IMR-90 (cell line): ENCODE data around the gene RANBP6. TPM values are rescaled to one million over a fixed set of nuclear protein-coding genes. Genes with fewer than 3 reads are reported as not detected.

Experiments used
- ATAC-seq: fragments of 200-7000 bp; cut with Tn5 transposase; 2 replicates; pipeline ENCODE4 v1.9.1; 2020; ENCODE audit warnings: low read depth, mild to moderate bottlenecking, moderate library complexity
- BruUV-seq: library from RNA; stranded (reverse); fragments of 400-500 nt; replicated peaks from 2 replicates; lab custom pipeline; 2021; lab: Mats Ljungman, UMichigan
- CTCF ChIA-PET: fragments of 300-600 bp; formaldehyde crosslinking; extraction: SDS; loops from one replicate; lab custom pipeline; 2021; ENCODE audit warnings: antibody characterized with exemption; lab: Yijun Ruan, JAX
- POLR2A ChIA-PET: fragments of 300-600 bp; sonication (Branson Sonifier 250); formaldehyde crosslinking; loops from one replicate; lab custom pipeline; 2022; ENCODE audit warnings: antibody characterized with exemption; ENCODE audit not compliant: unreplicated experiment; lab: Charles Lee
- DNase-seq: peaks from one replicate; pipeline ENCODE4 v3.0.0; 2013
- H2AFZ ChIP-seq: replicated peaks from 2 replicates; pipeline ENCODE3; 2013; ENCODE audit warnings: low read length, mild to moderate bottlenecking; ENCODE audit not compliant: poor library complexity
- H2AK5ac ChIP-seq: 2 replicates; pipeline ENCODE4 v1.6.1; 2013; ENCODE audit warnings: low read depth, low read length, inconsistent platforms
- H2AK9ac ChIP-seq: replicated peaks from 2 replicates; pipeline ENCODE3; 2013; ENCODE audit warnings: mild to moderate bottlenecking, low read depth, low read length, moderate library complexity; ENCODE audit not compliant: poor library complexity
- H2BK120ac ChIP-seq: 2 replicates; pipeline ENCODE4 v1.6.1; 2013; ENCODE audit warnings: low read depth, low read length, inconsistent platforms
- H2BK15ac ChIP-seq: 3 replicates; pipeline ENCODE4 v1.6.1; 2013; ENCODE audit warnings: low read depth, low read length, inconsistent platforms
- H2BK20ac ChIP-seq: 2 replicates; pipeline ENCODE4 v1.6.1; 2013; ENCODE audit warnings: low read depth, mild to moderate bottlenecking, inconsistent platforms, low read length, moderate library complexity
- H2BK5ac ChIP-seq: 2 replicates; pipeline ENCODE4 v1.6.1; 2013; ENCODE audit warnings: mild to moderate bottlenecking, low read depth, low read length, inconsistent platforms; ENCODE audit not compliant: poor library complexity, severe bottlenecking
- H3K14ac ChIP-seq: replicated peaks from 2 replicates; pipeline ENCODE4 v1.6.1; 2013; ENCODE audit warnings: low read depth, low read length, inconsistent platforms
- H3K18ac ChIP-seq: 2 replicates; pipeline ENCODE4 v1.6.1; 2013; ENCODE audit warnings: low read depth, low read length, control low read depth
- H3K23ac ChIP-seq: 2 replicates; pipeline ENCODE4 v1.6.1; 2013; ENCODE audit warnings: low read depth, low read length, inconsistent platforms
- H3K27ac ChIP-seq: 2 replicates; pipeline ENCODE4 v1.5.1; 2013; ENCODE audit warnings: mild to moderate bottlenecking, control low read depth, low read length; ENCODE audit not compliant: insufficient read depth
- H3K27me3 ChIP-seq: 2 replicates; pipeline ENCODE4 v1.6.1; 2013; ENCODE audit warnings: low read length; ENCODE audit not compliant: control insufficient read depth, insufficient read depth
- H3K36me3 ChIP-seq: 2 replicates; pipeline ENCODE4 v1.6.1; 2013; ENCODE audit warnings: low read length, mixed read lengths; ENCODE audit not compliant: control insufficient read depth, insufficient read depth
- H3K4ac ChIP-seq: 2 replicates; pipeline ENCODE4 v1.6.1; 2013; ENCODE audit warnings: low read depth, low read length, inconsistent platforms
- H3K4me1 ChIP-seq: 2 replicates; pipeline ENCODE4 v1.6.1; 2013; ENCODE audit warnings: low read length, mixed read lengths; ENCODE audit not compliant: control insufficient read depth, insufficient read depth
- H3K4me2 ChIP-seq: 2 replicates; pipeline ENCODE4 v1.6.1; 2013; ENCODE audit warnings: low read depth, mild to moderate bottlenecking, control low read depth, low read length, moderate library complexity
- H3K4me3 ChIP-seq: 2 replicates; pipeline ENCODE4 v1.5.1; 2013; ENCODE audit warnings: low read depth, mild to moderate bottlenecking, control low read depth, low read length, moderate library complexity; ENCODE audit not compliant: insufficient read depth
- H3K56ac ChIP-seq: 2 replicates; pipeline ENCODE4 v1.6.1; 2013; ENCODE audit warnings: low read length, inconsistent platforms; ENCODE audit not compliant: insufficient read depth; ENCODE audit errors: extremely low read depth
- H3K79me1 ChIP-seq, 2 experiments: 2 replicates each; pipeline ENCODE4 v1.6.1; 2013; ENCODE audit warnings: low read length in 2 of 2, inconsistent platforms in 1 of 2, low read depth in 1 of 2
- H3K9ac ChIP-seq: 2 replicates; pipeline ENCODE4 v1.6.1; 2013; ENCODE audit warnings: low read depth, low read length, control low read depth
- H3K9me1 ChIP-seq: 2 replicates; pipeline ENCODE4 v1.6.1; 2013; ENCODE audit warnings: low read length, inconsistent platforms; ENCODE audit not compliant: insufficient read depth
- H3K9me3 ChIP-seq: 2 replicates; pipeline ENCODE4 v1.6.1; 2013; ENCODE audit warnings: low read length; ENCODE audit not compliant: control insufficient read depth, insufficient read depth
- H4K20me1 ChIP-seq: 2 replicates; pipeline ENCODE4 v1.6.1; 2013; ENCODE audit warnings: low read length, inconsistent platforms; ENCODE audit not compliant: insufficient read depth
- H4K5ac ChIP-seq: 2 replicates; pipeline ENCODE4 v1.6.1; 2013; ENCODE audit warnings: mild to moderate bottlenecking, low read depth, low read length, control low read depth
- H4K8ac ChIP-seq, 2 experiments: 2 replicates each; pipeline ENCODE4 v1.6.1; 2013; ENCODE audit warnings: low read depth in 2 of 2, low read length in 2 of 2, control low read depth in 1 of 2, inconsistent platforms in 1 of 2
- H4K91ac ChIP-seq: 2 replicates; pipeline ENCODE4 v1.6.1; 2013; ENCODE audit warnings: low read depth, low read length, inconsistent platforms; ENCODE audit not compliant: insufficient read depth
- BHLHE40 ChIP-seq: fragments of 150-350 bp; IDR thresholded peaks from 2 replicates; pipeline ENCODE4 v1.6.1; 2016; ENCODE audit warnings: mild to moderate bottlenecking, low read depth, low read length
- CEBPB ChIP-seq: IDR thresholded peaks from 2 replicates; pipeline ENCODE4 v1.6.1; 2012; ENCODE audit warnings: low read depth, low read length, improper control_type of control experiment
- CHD1 ChIP-seq: IDR thresholded peaks from 2 replicates; pipeline ENCODE4 v1.6.1; 2012; ENCODE audit warnings: low read depth, low read length, improper control_type of control experiment
- CTCF ChIP-seq: conservative IDR thresholded peaks from 2 replicates; pipeline ENCODE4 v1.5.1; 2012; ENCODE audit warnings: mild to moderate bottlenecking, low read depth, low read length, improper control_type of control experiment
- ELK1 ChIP-seq: fragments of 150-350 bp; IDR thresholded peaks from 2 replicates; pipeline ENCODE4 v1.6.1; 2016; ENCODE audit warnings: low read depth, mild to moderate bottlenecking, low read length, moderate library complexity, borderline replicate concordance
- FOS ChIP-seq: fragments of 150-350 bp; IDR thresholded peaks from 2 replicates; pipeline ENCODE4 v1.6.1; 2016; ENCODE audit warnings: low read depth, low read length
- MAFK ChIP-seq: IDR thresholded peaks from 2 replicates; pipeline ENCODE4 v1.6.1; 2012; ENCODE audit warnings: low read depth, low read length, improper control_type of control experiment
- MAZ ChIP-seq: IDR thresholded peaks from 2 replicates; pipeline ENCODE4 v1.6.1; 2012; ENCODE audit warnings: low read depth, mild to moderate bottlenecking, low read length, improper control_type of control experiment, moderate library complexity, borderline replicate concordance
- MXI1 ChIP-seq: IDR thresholded peaks from 2 replicates; pipeline ENCODE4 v1.6.1; 2012; ENCODE audit warnings: low read depth, mild to moderate bottlenecking, low read length, moderate library complexity, borderline replicate concordance
- NFE2L2 ChIP-seq: fragments of 150-350 bp; IDR thresholded peaks from 2 replicates; pipeline ENCODE4 v1.6.1; 2016; ENCODE audit warnings: low read depth, mild to moderate bottlenecking, low read length
- POLR2A ChIP-seq: IDR thresholded peaks from 2 replicates; pipeline ENCODE4 v1.6.1; 2012; ENCODE audit warnings: mild to moderate bottlenecking, low read depth, low read length
- RAD21 ChIP-seq: IDR thresholded peaks from 2 replicates; pipeline ENCODE4 v1.6.1; 2012; ENCODE audit warnings: low read length, improper control_type of control experiment
- RCOR1 ChIP-seq: IDR thresholded peaks from 2 replicates; pipeline ENCODE4 v1.6.1; 2012; ENCODE audit warnings: mild to moderate bottlenecking, low read length, improper control_type of control experiment; ENCODE audit not compliant: insufficient replicate concordance
- RFX5 ChIP-seq: IDR thresholded peaks from 2 replicates; pipeline ENCODE4 v1.8.0; 2012; ENCODE audit warnings: low read depth, mild to moderate bottlenecking, low read length, moderate library complexity
- SMC3 ChIP-seq: fragments of 150-350 bp; IDR thresholded peaks from 2 replicates; pipeline ENCODE4 v1.6.1; 2016; ENCODE audit warnings: low read depth, mild to moderate bottlenecking, antibody characterized with exemption, low read length, moderate library complexity
- USF2 ChIP-seq: fragments of 150-350 bp; IDR thresholded peaks from 2 replicates; pipeline ENCODE4 v1.6.1; 2017; ENCODE audit warnings: mild to moderate bottlenecking, antibody characterized with exemption, low read length, low read depth
- WGBS, 2 experiments: methylation state at CpG; one replicate each; pipeline versions ENCODE4 v1.1.5 to v1.1.7; 2013; ENCODE audit warnings: missing lambda C conversion rate in 2 of 2; ENCODE audit not compliant: insufficient read length in 1 of 2; ENCODE audit errors: extremely low coverage in 2 of 2; 5-methylcytosine and 5-hydroxymethylcytosine counted together
- dilution Hi-C: fragments of 300-500 bp; cut with HindIII; formaldehyde crosslinking; loops from one replicate; pipeline ENCODE4 v1.14.3; 2018; ENCODE audit warnings: low sequenced_read_pairs; ENCODE audit not compliant: unreplicated experiment
- in situ Hi-C: fragments of 300-500 bp; cut with MboI; formaldehyde crosslinking; loops from 3 replicates; pipeline ENCODE4 v1.14.3; 2019; ENCODE audit warnings: low sequenced_read_pairs, inconsistent platforms, mixed read lengths
- intact Hi-C: fragments of 100-400 bp; cut with micrococcal nuclease; formaldehyde crosslinking; loops from 2 replicates; pipeline ENCODE4 v1.10.0; 2022
- polyA plus RNA-seq, 3 experiments: library from polyadenylated mRNA; depleted of rRNA; stranded (reverse); fragments of >200 nt; gene quantifications; 2 replicates each; pipeline ENCODE4 v1.2.3, GENCODE V29; 2012; ENCODE audit warnings: low replicate concordance in 1 of 3
- total RNA-seq: library from RNA; depleted of rRNA; stranded (reverse); fragments of >200 nt; gene quantifications from 2 replicates; pipeline ENCODE4 v1.2.3, GENCODE V29; 2012

Gene RANBP6
- total and polyA plus RNA-seq, 2 of the 4 experiments (the other 2 are of a cell fraction) = 7.5 to 42.3 TPM

GRCh38 chr9:6055666-6056065 lies 40.2 kb upstream of the RANBP6 start:
- H3K9me3 ChIP-seq = no peaks in the 10 kb centered on the region
- no peak overlapping the region for H3K9ac ChIP-seq
- no peak overlapping the region for H3K4me2 ChIP-seq
- intact Hi-C loops = loop anchor here (1.0 to 5.0 kb wide), 5 partner anchors 142 to 512 kb away; no protein-coding TSS in a partner anchor
- no peaks in the 10 kb centered on the region for H3K9me1 ChIP-seq
- BruUV-seq = no TSS peak
- no peak overlapping the region for H3K27ac ChIP-seq
- no peak overlapping the region for H2BK5ac ChIP-seq
- no peak overlapping the region for H2BK20ac ChIP-seq
- H3K27me3 ChIP-seq = no peaks in the 10 kb centered on the region; the same call in 1 of the 2 replicates
- H3K4me3 ChIP-seq = no peak overlapping the region
- H3K56ac ChIP-seq = no peak overlapping the region
- H3K36me3 ChIP-seq = no peaks in the 10 kb centered on the region
- no peak overlapping the region for H2AK5ac ChIP-seq
- ATAC-seq = no peak
- no peak overlapping the region for H3K4ac ChIP-seq
- no peak overlapping the region for H4K8ac ChIP-seq
- H4K20me1 ChIP-seq = no peaks in the 10 kb centered on the region
- H3K4me1 ChIP-seq = no peaks in the 10 kb centered on the region
- in situ Hi-C loops = no loop called here
- no peak overlapping the region for H4K91ac ChIP-seq
- POLR2A ChIA-PET = no interaction called here
- no peak overlapping the region for H3K23ac ChIP-seq
- no peak for DNase-seq
- dilution Hi-C loops = no loop called here
- TF ChIP-seq POLR2A = no peak
- no peak for TF ChIP-seq MXI1
- no peak for TF ChIP-seq CEBPB
- TF ChIP-seq CHD1 = no peak
- TF ChIP-seq BHLHE40 = no peak
- TF ChIP-seq FOS = no peak
- no peak for TF ChIP-seq RCOR1
- TF ChIP-seq CTCF = no peak
- TF ChIP-seq RAD21 = no peak
- no peak for TF ChIP-seq SMC3
- no peak for TF ChIP-seq MAZ
- no peak for TF ChIP-seq USF2
- TF ChIP-seq MAFK = no peak
- no peak for TF ChIP-seq RFX5
- TF ChIP-seq ELK1 = no peak
- TF ChIP-seq NFE2L2 = no peak
- H4K5ac ChIP-seq = no peak overlapping the region
- H2AFZ ChIP-seq = no peak overlapping the region
- H3K14ac ChIP-seq = no peak overlapping the region
- H2AK9ac ChIP-seq = no peak overlapping the region
- no peaks in the 10 kb centered on the region for H3K79me1 ChIP-seq
- WGBS, 2 experiments = no CpG with 5 or more reads among the region's 3 CpGs
- H2BK15ac ChIP-seq = no peak overlapping the region
- no peak overlapping the region for H3K18ac ChIP-seq
- H2BK120ac ChIP-seq = no peak overlapping the region
- CTCF ChIA-PET = interaction anchor here (1.0 kb wide), 1 partner anchor 251 kb away, joined by 4 read pairs; no protein-coding TSS in a partner anchor
